GM21528 (cell line): ENCODE measurements around the gene CDCA5.

Experiments used
- ATAC-seq: cut with Tn5 transposase; IDR thresholded peaks from one replicate; pipeline ENCODE4 v1.9.1; 2021; ENCODE audit warnings: mild to moderate bottlenecking, moderate library complexity; ENCODE audit not compliant: unreplicated experiment, low FRiP score

The CDCA5 gene

DNA sequence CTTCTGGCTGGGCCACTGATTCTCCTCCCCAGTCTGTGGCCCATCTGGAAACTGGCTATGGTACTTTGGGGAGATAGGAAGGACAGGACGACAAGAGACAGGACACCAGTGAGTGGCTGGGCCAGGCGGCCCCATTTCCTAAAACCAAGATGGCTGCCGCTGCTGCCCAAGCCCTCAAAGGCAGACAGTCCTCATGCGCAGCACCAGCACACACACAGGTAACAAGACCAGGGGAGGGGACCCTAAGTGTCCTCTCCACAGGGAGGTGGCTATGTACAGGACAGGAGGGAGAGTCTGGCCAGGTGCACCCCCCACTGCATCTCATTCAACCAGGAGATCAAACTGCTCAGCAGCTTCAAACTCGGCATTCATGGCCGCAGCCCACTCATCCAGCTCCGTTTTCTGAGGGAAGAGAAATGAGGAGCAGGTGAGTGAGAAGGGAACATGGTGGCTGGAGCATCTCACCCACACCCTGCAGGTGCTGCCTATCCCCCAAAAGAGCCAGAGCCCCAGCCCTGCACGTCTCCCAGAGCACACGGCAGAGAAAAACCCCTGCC is 5.0 kb downstream of the CDCA5 start:
- no peak for ATAC-seq

GRCh38 chr11:65078151-65078550 is 5.7 kb downstream of the CDCA5 start:
- ATAC-seq, result no peak

DNA sequence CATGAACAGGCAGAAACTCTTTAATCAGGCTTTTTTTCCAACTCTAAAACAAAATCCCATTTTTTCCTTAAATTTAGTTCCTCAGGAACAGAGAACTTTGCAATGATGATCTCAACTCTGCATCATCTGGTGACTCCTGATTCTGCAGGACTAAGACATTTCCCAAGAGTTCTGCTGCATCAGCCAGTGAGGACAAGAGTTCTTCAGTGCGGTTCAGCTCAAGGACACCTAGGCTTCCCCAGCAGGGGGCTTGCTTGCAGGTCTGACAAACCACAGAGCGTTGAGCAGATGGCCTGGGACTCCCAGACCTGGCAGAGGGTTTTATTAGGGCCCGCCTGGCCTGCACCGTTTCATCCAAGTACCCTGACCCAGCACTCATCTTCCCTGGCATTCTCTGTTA is 6.4 kb downstream of the CDCA5 start:
- no peak for ATAC-seq

DNA sequence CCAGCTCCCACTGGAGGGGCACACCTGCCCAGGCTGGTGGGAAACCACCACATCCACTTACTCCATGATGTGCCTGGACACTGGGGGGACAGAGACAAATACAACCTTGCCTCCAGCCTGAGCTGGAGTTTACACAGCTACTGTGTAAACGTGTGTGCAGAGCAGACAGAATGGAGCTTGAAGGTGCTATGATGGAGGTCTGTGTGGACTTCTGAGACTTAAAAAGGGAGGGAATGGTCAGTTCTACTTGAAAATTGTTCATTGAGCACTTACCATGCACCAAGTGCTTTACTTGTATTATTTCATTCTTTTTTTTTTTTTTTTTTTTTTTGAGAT is 11.2 kb downstream of the CDCA5 start:
- no peak for ATAC-seq

GRCh38 chr11:65071907-65072630 is 11.8 kb downstream of the CDCA5 start:
- ATAC-seq, result no peak

- no peak for ATAC-seq
These were observed 14.6 kb downstream of the CDCA5 start for GRCh38 chr11:65069217-65069616.

GRCh38 chr11:65067446-65067845 is 16.4 kb downstream of the CDCA5 start:
- no peak for ATAC-seq

GRCh38 chr11:65066805-65067291 is 17.0 kb downstream of the CDCA5 start:
- no peak for ATAC-seq

GRCh38 chr11:65066315-65066714 is 17.5 kb downstream of the CDCA5 start:
- no peak for ATAC-seq

- no peak for ATAC-seq
These were observed 18.0 kb downstream of the CDCA5 start for GRCh38 chr11:65065851-65066250.

GRCh38 chr11:65064847-65065240 is 19.0 kb downstream of the CDCA5 start:
- no peak for ATAC-seq

GRCh38 chr11:65063532-65063931 is 20.3 kb downstream of the CDCA5 start:
- ATAC-seq, result no peak

DNA sequence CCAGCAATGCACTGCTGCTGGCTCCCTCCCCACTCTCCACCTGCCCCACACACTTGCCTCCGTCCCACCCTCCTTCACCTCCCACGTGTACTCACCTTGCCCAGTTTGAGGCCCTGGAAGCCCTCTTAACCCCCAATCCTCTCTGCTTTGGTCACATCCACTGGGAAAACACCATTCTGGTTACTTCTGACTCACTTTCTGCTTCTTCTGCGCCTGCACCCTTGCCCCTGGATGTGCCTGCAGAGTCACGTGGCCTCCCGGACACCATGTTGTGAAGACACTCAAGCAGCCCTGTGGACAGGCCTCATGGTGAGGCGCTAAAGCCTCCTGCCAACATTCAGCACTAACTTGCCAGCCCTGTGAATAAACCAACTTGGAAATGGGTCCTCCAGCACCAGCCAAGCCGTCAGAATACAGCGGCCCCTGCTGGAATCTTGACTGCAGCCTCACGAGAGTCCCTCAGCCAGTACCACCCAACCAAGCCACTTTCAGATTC is 22.9 kb downstream of the CDCA5 start:
- no peak for ATAC-seq

- ATAC-seq, result no peak
These were observed 23.6 kb downstream of the CDCA5 start for GRCh38 chr11:65059959-65060824.

DNA sequence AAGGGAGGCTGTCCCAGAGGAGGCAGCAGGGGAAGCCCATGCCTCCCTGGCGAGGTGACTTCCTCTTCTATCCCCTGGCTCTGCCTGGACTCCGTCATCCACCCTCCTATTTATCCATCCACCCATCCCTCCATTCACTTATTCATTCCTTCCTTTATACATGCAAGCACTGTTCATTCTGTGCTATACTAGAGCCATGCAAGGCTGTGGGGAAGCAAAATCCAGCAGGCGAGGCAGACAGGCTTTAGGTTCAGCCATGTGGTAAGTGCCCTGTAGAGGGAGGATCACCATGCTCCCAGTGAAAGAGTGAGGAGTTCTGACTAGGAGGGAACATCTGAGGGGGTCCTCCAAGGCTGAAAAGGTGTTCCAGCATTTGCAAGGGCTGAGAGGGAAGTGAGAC is 24.3 kb downstream of the CDCA5 start:
- no peak for ATAC-seq

GRCh38 chr11:65058419-65059054 is 25.3 kb downstream of the CDCA5 start, which contains the start of gene NAALADL1:
Gene NAALADL1, minus strand, starts transcription at chr11:65058553. Its CDS starts 32 bp downstream, at chr11:65058521.
- no peak for ATAC-seq

- no peak for ATAC-seq
These were observed 25.8 kb downstream of the CDCA5 start for GRCh38 chr11:65058012-65058411.

DNA sequence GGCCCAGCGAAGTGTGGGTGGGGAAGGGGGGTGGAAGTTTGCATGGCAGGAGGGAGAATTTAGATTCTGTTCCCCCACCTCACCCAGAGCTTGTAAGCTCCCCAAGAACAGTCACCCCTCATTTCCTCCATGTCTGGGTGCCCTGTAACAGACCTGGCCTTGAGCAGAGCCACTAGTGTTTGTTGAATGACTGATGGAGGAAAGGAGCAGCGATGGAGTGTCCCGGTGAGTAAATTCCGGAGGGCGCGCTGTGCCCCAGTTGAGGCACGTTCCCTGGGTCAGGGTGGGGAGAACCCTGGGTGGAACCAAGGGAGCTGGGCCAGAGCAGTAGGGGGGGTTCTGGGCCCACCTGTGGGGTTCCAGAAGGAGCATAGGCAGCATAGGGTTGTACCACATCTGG is 26.3 kb downstream of the CDCA5 start:
- ATAC-seq, result no peak

- ATAC-seq, result no peak
These were observed 26.8 kb downstream of the CDCA5 start for GRCh38 chr11:65056999-65057398.

DNA sequence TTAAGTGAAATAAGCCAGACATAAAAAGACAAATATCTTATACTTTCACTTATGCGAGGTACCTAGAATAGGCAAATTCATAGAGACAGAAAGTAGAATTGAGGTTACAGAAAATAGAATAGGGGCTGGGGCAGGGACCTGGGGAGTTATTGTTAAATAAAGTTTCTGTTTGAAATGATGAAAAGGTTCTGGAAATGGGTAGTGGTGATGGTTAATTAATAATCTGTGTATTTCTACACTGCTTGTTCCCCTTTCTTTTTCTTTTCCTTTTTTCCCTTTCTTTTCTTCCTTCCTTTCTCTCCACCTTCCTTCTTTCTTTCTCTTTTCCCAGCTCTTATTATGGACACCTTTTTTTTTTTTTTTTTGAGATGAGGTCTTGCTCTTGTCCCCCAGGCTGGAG is 28.3 kb downstream of the CDCA5 start:
- ATAC-seq, result no peak
